ENCODE measurements around the gene TLN1. TPM values are rescaled to one million over a fixed set of nuclear protein-coding genes. Genes with fewer than 3 reads are reported as not detected.

TLN1 gene
- total RNA-seq, 4 donors from 2014 or later: 888 to 1,583 (median 1,047) TPM

- ATAC-seq: no peak
- Histone ChIP-seq H3K4me1 (peaks cover 0 to 2% (median 0%) of the 10 kb centered on the region in 3 donors), H3K4me3 (no peak overlapping the region), H3K9me3 (no peaks in the 10 kb centered on the region), H3K36me3 (peaks cover 13 to 100% of the 10 kb centered on the region in 2 donors), H3K27me3 (no peaks in the 10 kb centered on the region), H3K27ac (peak overlapping the region in 3 of 4 donors; percentile 96 to 99 (median 98))
- WGBS, 2 donors (ENCODE audit: low coverage in 1 of 2): 79 to 83% methylated on average over 6 to 10 of the region's 26 CpGs
- TF ChIP-seq POLR2A (IDR thresholded peaks at IDR 0.05) (no peak), POLR2AphosphoS5 (IDR thresholded peaks at IDR 0.05) (peak; percentile 14), EP300 (IDR thresholded peaks at IDR 0.05) (no peak), CTCF (IDR thresholded peaks at IDR 0.05) (no peak)
These were observed 27.9 kb downstream of the TLN1 start for GRCh38 chr9:35703906-35704672.

DNA sequence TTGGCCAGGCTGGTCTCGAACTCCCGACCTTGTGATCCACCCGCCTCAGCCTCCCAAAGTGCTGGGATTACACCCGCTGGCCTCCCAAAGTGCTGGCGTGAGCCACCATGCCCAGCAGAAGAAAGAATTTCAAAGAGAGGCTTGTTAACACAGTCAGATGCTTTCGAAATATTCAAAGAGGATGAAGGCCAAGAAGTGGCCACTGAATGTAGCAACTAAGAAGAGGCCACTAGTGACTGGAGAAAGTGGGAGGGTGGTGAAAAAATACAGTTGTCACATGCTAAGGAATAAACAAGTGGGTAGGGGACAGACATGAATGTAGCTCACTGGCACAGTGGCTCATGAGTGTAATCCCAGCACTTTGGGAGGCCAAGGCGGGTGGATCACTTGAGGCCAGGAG, 29.3 kb downstream of the TLN1 start:
- H3K27ac ChIP-seq: peak overlapping the region in 3 of 4 donors; percentile 96 to 99 (median 98)
- no peaks in the 10 kb centered on the region for H3K27me3 ChIP-seq
- no peak for TF ChIP-seq POLR2AphosphoS5 (IDR thresholded peaks at IDR 0.05)
- TF ChIP-seq CTCF (IDR thresholded peaks at IDR 0.05): no peak
- TF ChIP-seq POLR2A (IDR thresholded peaks at IDR 0.05): no peak
- no peak for TF ChIP-seq EP300 (IDR thresholded peaks at IDR 0.05)
- no peaks in the 10 kb centered on the region for H3K9me3 ChIP-seq
- WGBS, 2 donors (ENCODE audit: low coverage in 1 of 2): 100% methylated on average over 2 of the region's 7 CpGs; no CpG with 5 or more reads in 1 of the 2 donors
- H3K36me3 ChIP-seq: peaks cover 12 to 100% of the 10 kb centered on the region in 2 donors
- H3K4me3 ChIP-seq: no peak overlapping the region
- peaks cover 0 to 16% (median 1%) of the 10 kb centered on the region in 3 donors for H3K4me1 ChIP-seq
- no peak for ATAC-seq

GRCh38 chr9:35700942-35701341, 31.1 kb downstream of the TLN1 start:
- no peak overlapping the region for H3K4me3 ChIP-seq
- H3K27ac ChIP-seq: peak overlapping the region in 3 of 4 donors; percentile 96 to 99 (median 98)
- H3K27me3 ChIP-seq: no peaks in the 10 kb centered on the region
- ATAC-seq: no peak
- H3K36me3 ChIP-seq: peaks cover 4 to 100% of the 10 kb centered on the region in 2 donors
- peaks cover 4 to 34% (median 18%) of the 10 kb centered on the region in 3 donors for H3K4me1 ChIP-seq
- TF ChIP-seq POLR2A (IDR thresholded peaks at IDR 0.05) (no peak), EP300 (IDR thresholded peaks at IDR 0.05) (no peak)
- H3K9me3 ChIP-seq: no peaks in the 10 kb centered on the region

DNA sequence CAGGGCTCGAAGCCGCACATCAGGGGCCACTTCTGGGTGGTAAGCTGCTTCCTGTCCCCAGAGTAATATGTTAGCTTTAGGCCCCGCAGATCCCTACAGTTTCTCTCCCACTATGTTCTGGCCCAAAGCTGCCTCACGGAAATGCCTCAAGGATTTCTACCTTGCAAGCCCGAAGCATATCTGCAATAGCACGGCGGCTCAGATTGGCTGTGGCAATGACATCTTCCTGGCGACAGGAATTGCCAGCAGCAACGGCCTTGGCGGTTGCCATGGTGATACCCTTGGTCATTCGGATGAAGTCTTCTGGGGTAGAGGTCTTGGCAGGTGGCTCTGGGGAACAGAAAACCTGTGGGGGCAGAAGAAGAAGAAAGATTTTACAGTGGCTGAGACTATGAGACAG, 32.0 kb downstream of the TLN1 start:
- Histone ChIP-seq H3K4me1 (peaks cover 4 to 43% (median 24%) of the 10 kb centered on the region in 3 donors), H3K9me3 (no peaks in the 10 kb centered on the region), H3K27ac (peak overlapping the region; percentile 96 to 99 (median 98)), H3K27me3 (no peaks in the 10 kb centered on the region), H3K4me3 (no peak overlapping the region), H3K36me3 (peaks cover 3 to 92% of the 10 kb centered on the region in 2 donors)
- 50 to 60% methylated on average over 2 to 5 of the region's 11 CpGs for WGBS, 2 donors (ENCODE audit: low coverage in 1 of 2)
- no peak for ATAC-seq
- no peak for TF ChIP-seq POLR2AphosphoS5 (IDR thresholded peaks at IDR 0.05)
- no peak for TF ChIP-seq CTCF (IDR thresholded peaks at IDR 0.05)
- TF ChIP-seq POLR2A (IDR thresholded peaks at IDR 0.05): no peak
- TF ChIP-seq EP300 (IDR thresholded peaks at IDR 0.05): no peak

- Histone ChIP-seq H3K27me3 (no peaks in the 10 kb centered on the region), H3K36me3 (peaks cover 0 to 74% of the 10 kb centered on the region in 2 donors), H3K4me1 (peaks cover 4 to 54% (median 25%) of the 10 kb centered on the region in 3 donors), H3K27ac (peak overlapping the region; percentile 96 to 99 (median 98)), H3K9me3 (no peaks in the 10 kb centered on the region), H3K4me3 (no peak overlapping the region)
- TF ChIP-seq CTCF (IDR thresholded peaks at IDR 0.05) (no peak), POLR2A (IDR thresholded peaks at IDR 0.05) (no peak), POLR2AphosphoS5 (IDR thresholded peaks at IDR 0.05) (no peak), EP300 (IDR thresholded peaks at IDR 0.05) (no peak)
- no peak for ATAC-seq
- 88% methylated on average over 5 of the region's 5 CpGs; no CpG with 5 or more reads in 1 of the 2 donors for WGBS, 2 donors (ENCODE audit: low coverage in 1 of 2)
These were observed 33.8 kb downstream of the TLN1 start for GRCh38 chr9:35698231-35698630.

Measured in gastroesophageal sphincter (tissue), 4 donors.